SK-N-SH (cell line): ENCODE data around the gene ALAS1. TPM values are rescaled to one million over a fixed set of nuclear protein-coding genes. Genes with fewer than 3 reads are reported as not detected.

Experiments used
- CTCF ChIA-PET: fragments of 300-600, 350-600 bp; formaldehyde crosslinking; extraction: SDS; loops from one replicate; lab custom pipeline; 2021; lab: Yijun Ruan, JAX
- POLR2A ChIA-PET: fragments of 350-600 bp; sonication (Branson Sonifier 250); formaldehyde crosslinking; extraction: SDS; loops from one replicate; lab custom pipeline; 2020; ENCODE audit warnings: antibody characterized with exemption, inconsistent platforms; lab: Yijun Ruan, JAX
- DNase-seq: peaks from one replicate; pipeline ENCODE4 v3.0.0; 2012
- H2AFZ ChIP-seq: fragments of 200-600 bp; sonication (generic); 2 replicates; pipeline ENCODE4 v1.8.1; 2016; ENCODE audit warnings: antibody characterized with exemption, mild to moderate bottlenecking, low read depth
- H3F3A ChIP-seq: fragments of 200-600 bp; sonication (generic); replicated peaks from 2 replicates; pipeline ENCODE3; 2016; ENCODE audit warnings: antibody characterized with exemption, mild to moderate bottlenecking; ENCODE audit not compliant: insufficient read depth
- H3K27ac ChIP-seq, 2 experiments: fragments of 200-500 bp in 1 of 2; fragments of 200-600 bp in 1 of 2; sonication (Bioruptor generic) in 1 of 2; sonication (generic), shearing (Covaris generic) in 1 of 2; 2 replicates each; pipeline versions ENCODE4 v1.5.1 to v1.6.1; 2014 to 2016; ENCODE audit warnings: low read depth in 2 of 2, inconsistent platforms in 1 of 2, low read length in 1 of 2, mild to moderate bottlenecking in 1 of 2, mixed read lengths in 1 of 2
- H3K27me3 ChIP-seq: fragments of 200-600 bp; sonication (generic), shearing (Covaris generic); 2 replicates; pipeline ENCODE4 v1.6.1; 2016; ENCODE audit warnings: mixed run types; ENCODE audit not compliant: insufficient read depth
- H3K36me3 ChIP-seq, 2 experiments: fragments of 200-500 bp in 1 of 2; fragments of 200-600 bp in 1 of 2; sonication (Bioruptor generic) in 1 of 2; sonication (generic) in 1 of 2; replicated peaks in 1 of 2; 2 replicates each; pipeline versions ENCODE3 to v1.5.1; 2014 to 2016; ENCODE audit warnings: low read length in 1 of 2, mild to moderate bottlenecking in 1 of 2; ENCODE audit not compliant: insufficient read depth in 2 of 2, control insufficient read depth in 1 of 2
- H3K4me1 ChIP-seq, 2 experiments: fragments of 200-500 bp in 1 of 2; fragments of 200-600 bp in 1 of 2; sonication (Bioruptor generic) in 1 of 2; sonication (generic), shearing (Covaris generic) in 1 of 2; 2 replicates each; pipeline versions ENCODE4 v1.5.1 to v1.6.1; 2014 to 2016; ENCODE audit warnings: low read depth in 1 of 2, low read length in 1 of 2, mixed run types in 1 of 2; ENCODE audit not compliant: insufficient read depth in 2 of 2, control insufficient read depth in 1 of 2
- H3K4me2 ChIP-seq: fragments of 200-600 bp; sonication (generic), shearing (Covaris generic); 2 replicates; pipeline ENCODE4 v1.6.1; 2017; ENCODE audit warnings: mixed run types
- H3K4me3 ChIP-seq, 2 experiments: fragments of 200-500 bp in 1 of 2; fragments of 200-600 bp in 1 of 2; sonication (Bioruptor generic) in 1 of 2; sonication (generic), shearing (Covaris generic) in 1 of 2; 2 replicates each; pipeline versions ENCODE4 v1.5.1 to v1.8.1; 2014 to 2016; ENCODE audit warnings: low read depth in 2 of 2, inconsistent platforms in 1 of 2, low read length in 1 of 2, mild to moderate bottlenecking in 1 of 2, mixed read lengths in 1 of 2, moderate library complexity in 1 of 2
- H3K79me2 ChIP-seq: fragments of 200-600 bp; sonication (generic); 2 replicates; pipeline ENCODE4 v1.8.1; 2017; ENCODE audit warnings: mild to moderate bottlenecking; ENCODE audit not compliant: insufficient read depth
- H3K9ac ChIP-seq: fragments of 200-600 bp; sonication (generic); 2 replicates; pipeline ENCODE4 v1.6.1; 2017; ENCODE audit warnings: mixed run types
- H3K9me2 ChIP-seq: fragments of 200-600 bp; sonication (generic); 2 replicates; pipeline ENCODE4 v1.6.1; 2017; ENCODE audit warnings: mixed run types
- H3K9me3 ChIP-seq: fragments of 200-600 bp; sonication (generic); 2 replicates; pipeline ENCODE4 v1.6.1; 2017; ENCODE audit warnings: mixed run types, mild to moderate bottlenecking, moderate library complexity
- H4K20me1 ChIP-seq: fragments of 200-600 bp; sonication (generic); 2 replicates; pipeline ENCODE4 v1.6.1; 2017; ENCODE audit warnings: mild to moderate bottlenecking, mixed run types; ENCODE audit not compliant: insufficient read depth
- EP300 ChIP-seq, 2 experiments: IDR thresholded peaks; 2 replicates each; pipeline versions ENCODE4 v1.4.0 to v1.6.1; 2012; ENCODE audit warnings: borderline replicate concordance in 1 of 2, low read depth in 1 of 2, low read length in 1 of 2
- FOXM1 ChIP-seq: IDR thresholded peaks from 2 replicates; pipeline ENCODE4 v1.4.0; 2012; ENCODE audit warnings: low read depth, mild to moderate bottlenecking
- GATA2 ChIP-seq: sonication (generic); formaldehyde crosslinking; IDR thresholded peaks from 2 replicates; pipeline ENCODE4 v1.5.0; 2020; ENCODE audit warnings: mild to moderate bottlenecking, missing genetic modification reagents
- JUND ChIP-seq: IDR thresholded peaks from 2 replicates; pipeline ENCODE4 v1.4.0; 2012
- MXI1 ChIP-seq: IDR thresholded peaks from 2 replicates; pipeline ENCODE4 v1.6.1; 2012; ENCODE audit warnings: mild to moderate bottlenecking, low read depth, low read length, improper control_type of control experiment
- NRF1 ChIP-seq: IDR thresholded peaks from 2 replicates; pipeline ENCODE4 v1.6.1; 2012; ENCODE audit warnings: low read depth, mild to moderate bottlenecking, low read length
- POLR2AphosphoS5 ChIP-seq: IDR thresholded peaks from 2 replicates; pipeline ENCODE4 v1.6.1; 2012; ENCODE audit warnings: low read depth, low read length
- RAD21 ChIP-seq: IDR thresholded peaks from 2 replicates; pipeline ENCODE4 v1.6.1; 2012; ENCODE audit warnings: mild to moderate bottlenecking, low read length
- RXRA ChIP-seq: IDR thresholded peaks from 2 replicates; pipeline ENCODE4 v1.4.0; 2012; ENCODE audit warnings: low read depth, mild to moderate bottlenecking, borderline replicate concordance
- SIN3A ChIP-seq: IDR thresholded peaks from 2 replicates; pipeline ENCODE4 v1.6.1; 2012; ENCODE audit warnings: low read depth, mild to moderate bottlenecking, low read length, moderate library complexity, borderline replicate concordance
- TAF1 ChIP-seq: IDR thresholded peaks from 2 replicates; pipeline ENCODE4 v1.6.1; 2012; ENCODE audit warnings: low read depth, mild to moderate bottlenecking, low read length, moderate library complexity, borderline replicate concordance
- TEAD4 ChIP-seq: IDR thresholded peaks from 2 replicates; pipeline ENCODE4 v1.4.0; 2012; ENCODE audit warnings: mild to moderate bottlenecking, borderline replicate concordance; ENCODE audit not compliant: insufficient read depth
- YY1 ChIP-seq: IDR thresholded peaks from 2 replicates; pipeline ENCODE4 v1.4.0; 2012; ENCODE audit warnings: low read depth, mild to moderate bottlenecking
- WGBS: methylation state at CpG from one replicate; pipeline ENCODE4 v1.1.6; 2017; ENCODE audit warnings: low lambda C conversion rate; 5-methylcytosine and 5-hydroxymethylcytosine counted together
- polyA plus RNA-seq, 3 experiments: library from polyadenylated mRNA; depleted of rRNA; stranded (reverse); fragments of >200 nt; gene quantifications; 2 replicates each; pipeline ENCODE4 v1.2.3, GENCODE V29; 2012
- TF ChIP-seq, protein P1 (sequence below): IDR thresholded peaks from 2 replicates; pipeline ENCODE4; 2012
- TF ChIP-seq, protein P2 (sequence below): IDR thresholded peaks from 2 replicates; pipeline ENCODE4 v1.4.0; 2012; ENCODE audit warnings: low read depth, borderline replicate concordance
- TF ChIP-seq, protein P3 (sequence below): fragments of 150-350 bp; IDR thresholded peaks from 2 replicates; pipeline ENCODE4 v1.6.1; 2017; ENCODE audit warnings: antibody characterized with exemption, low read length, low read depth, borderline replicate concordance

ALAS1 gene
- polyA plus RNA-seq, 1 of the 3 experiments (the other 2 are of a cell fraction), result 47.9 TPM

DNA sequence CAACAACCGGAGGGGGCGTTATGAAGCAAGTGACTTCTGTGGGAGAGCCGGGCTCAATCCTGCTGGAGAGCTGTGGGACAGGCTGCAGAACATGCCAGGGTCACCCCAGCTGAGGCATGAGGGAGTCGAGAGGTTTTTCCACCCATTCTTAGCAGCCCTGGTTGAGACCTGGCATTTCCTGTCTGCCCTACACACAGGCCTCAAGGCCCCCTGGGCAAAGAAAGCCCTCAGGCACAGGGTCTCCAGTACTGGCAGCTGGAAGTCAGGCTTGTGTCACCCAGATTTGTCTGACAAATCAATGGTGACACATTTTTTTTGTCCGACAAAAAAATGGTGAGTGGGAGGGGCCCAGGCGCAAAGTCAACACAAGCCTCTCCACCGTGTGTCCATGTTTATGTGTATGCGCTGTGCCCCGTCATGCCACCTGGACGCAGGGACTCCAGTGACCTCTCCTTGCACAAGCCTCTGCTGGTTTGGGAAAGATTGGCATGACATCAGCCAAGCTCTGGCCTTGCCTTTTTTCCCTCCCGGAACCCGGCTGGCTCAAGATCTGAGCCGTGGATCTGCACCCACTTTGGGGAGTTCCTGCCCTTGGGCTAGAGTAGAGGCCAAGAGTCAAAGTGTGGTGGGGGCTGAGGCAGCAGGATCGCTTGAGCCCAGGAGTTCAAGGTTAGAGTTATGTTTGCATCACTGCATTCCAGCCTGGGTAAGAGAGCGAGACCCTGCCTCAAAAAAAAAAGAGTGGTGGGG, 20.8 kb upstream of the ALAS1 start:
- Histone ChIP-seq H3K4me3 (no peak overlapping the region), H3K9me3 (no peaks in the 10 kb centered on the region), H3K27me3 (no peaks in the 10 kb centered on the region), H3K36me3 (no peaks in the 10 kb centered on the region), H4K20me1 (no peaks in the 10 kb centered on the region), H3K9ac (no peak overlapping the region), H3K79me2 (no peaks in the 10 kb centered on the region), H3F3A (no peaks in the 10 kb centered on the region), H3K9me2 (no peaks in the 10 kb centered on the region), H2AFZ (no peak overlapping the region), H3K4me2 (no peak overlapping the region), H3K27ac (no peak overlapping the region), H3K4me1 (peaks cover 0 to 14% of the 10 kb centered on the region in 2 experiments; a peak in 1 of 4 replicates)
- CTCF ChIA-PET, result interaction anchor here (1.3 kb wide), 1 partner anchor 54 kb away, joined by 3 read pairs; no protein-coding TSS in a partner anchor
- TF ChIP-seq, protein P1, sequence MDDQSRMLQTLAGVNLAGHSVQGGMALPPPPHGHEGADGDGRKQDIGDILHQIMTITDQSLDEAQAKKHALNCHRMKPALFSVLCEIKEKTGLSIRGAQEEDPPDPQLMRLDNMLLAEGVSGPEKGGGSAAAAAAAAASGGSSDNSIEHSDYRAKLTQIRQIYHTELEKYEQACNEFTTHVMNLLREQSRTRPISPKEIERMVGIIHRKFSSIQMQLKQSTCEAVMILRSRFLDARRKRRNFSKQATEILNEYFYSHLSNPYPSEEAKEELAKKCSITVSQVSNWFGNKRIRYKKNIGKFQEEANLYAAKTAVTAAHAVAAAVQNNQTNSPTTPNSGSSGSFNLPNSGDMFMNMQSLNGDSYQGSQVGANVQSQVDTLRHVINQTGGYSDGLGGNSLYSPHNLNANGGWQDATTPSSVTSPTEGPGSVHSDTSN, result no peak
- no peak for TF ChIP-seq MXI1
- TF ChIP-seq NRF1, result no peak
- no peak for TF ChIP-seq FOXM1
- TF ChIP-seq TAF1, result no peak
- no peak for TF ChIP-seq JUND
- TF ChIP-seq EP300 (IDR thresholded peaks at IDR 0.05; ENCODE audit: borderline replicate concordance in 1 of 2, low read depth in 1 of 2, low read length in 1 of 2), result no peak
- TF ChIP-seq TEAD4, result no peak
- TF ChIP-seq, protein P2, sequence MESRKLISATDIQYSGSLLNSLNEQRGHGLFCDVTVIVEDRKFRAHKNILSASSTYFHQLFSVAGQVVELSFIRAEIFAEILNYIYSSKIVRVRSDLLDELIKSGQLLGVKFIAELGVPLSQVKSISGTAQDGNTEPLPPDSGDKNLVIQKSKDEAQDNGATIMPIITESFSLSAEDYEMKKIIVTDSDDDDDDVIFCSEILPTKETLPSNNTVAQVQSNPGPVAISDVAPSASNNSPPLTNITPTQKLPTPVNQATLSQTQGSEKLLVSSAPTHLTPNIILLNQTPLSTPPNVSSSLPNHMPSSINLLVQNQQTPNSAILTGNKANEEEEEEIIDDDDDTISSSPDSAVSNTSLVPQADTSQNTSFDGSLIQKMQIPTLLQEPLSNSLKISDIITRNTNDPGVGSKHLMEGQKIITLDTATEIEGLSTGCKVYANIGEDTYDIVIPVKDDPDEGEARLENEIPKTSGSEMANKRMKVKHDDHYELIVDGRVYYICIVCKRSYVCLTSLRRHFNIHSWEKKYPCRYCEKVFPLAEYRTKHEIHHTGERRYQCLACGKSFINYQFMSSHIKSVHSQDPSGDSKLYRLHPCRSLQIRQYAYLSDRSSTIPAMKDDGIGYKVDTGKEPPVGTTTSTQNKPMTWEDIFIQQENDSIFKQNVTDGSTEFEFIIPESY, result no peak
- TF ChIP-seq RAD21, result no peak
- no peak for TF ChIP-seq POLR2AphosphoS5
- TF ChIP-seq GATA2 (CRISPR knock-in tag), result no peak
- TF ChIP-seq RXRA, result no peak
- TF ChIP-seq, protein P3, sequence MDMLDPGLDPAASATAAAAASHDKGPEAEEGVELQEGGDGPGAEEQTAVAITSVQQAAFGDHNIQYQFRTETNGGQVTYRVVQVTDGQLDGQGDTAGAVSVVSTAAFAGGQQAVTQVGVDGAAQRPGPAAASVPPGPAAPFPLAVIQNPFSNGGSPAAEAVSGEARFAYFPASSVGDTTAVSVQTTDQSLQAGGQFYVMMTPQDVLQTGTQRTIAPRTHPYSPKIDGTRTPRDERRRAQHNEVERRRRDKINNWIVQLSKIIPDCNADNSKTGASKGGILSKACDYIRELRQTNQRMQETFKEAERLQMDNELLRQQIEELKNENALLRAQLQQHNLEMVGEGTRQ, result no peak
- no peak for TF ChIP-seq YY1
- TF ChIP-seq SIN3A, result no peak
- POLR2A ChIA-PET, result no interaction called here
- WGBS, result 73% methylated on average over 15 of the region's 15 CpGs
- DNase-seq, result peak; percentile 28
